Posterior vena cava (tissue), 2 donors: ENCODE data around the gene KCNIP4. TPM values are rescaled to one million over a fixed set of nuclear protein-coding genes. Genes with fewer than 3 reads are reported as not detected.

Experiments
- DNase-seq: peaks from one replicate; pipeline ENCODE4 v3.0.0-alpha.2; 2020; ENCODE audit warnings: low spot score
- intact Hi-C, 2 donors: fragments of 100-400 bp; cut with DNase I; formaldehyde crosslinking; loops; one replicate each; pipeline versions ENCODE4 v1.14.1 to v1.14.2; 2022 to 2023
- microRNA-seq, 2 donors: library from miRNA; unstranded; fragments of <30 nt; microRNA quantifications; one replicate each; pipeline ENCODE4 v1.2.0, GENCODE V29; 2020 to 2021; ENCODE audit warnings: borderline microRNAs expressed in 2 of 2
- total RNA-seq, 2 donors: library from RNA; stranded (reverse); fragmentation: NEBNext Ultra II Directional; extraction: Animal tissue kit (Norgen Biotek cat#: 25700); gene quantifications; one replicate each; pipeline ENCODE4 v1.2.1, GENCODE V29; 2021
- donor health status: DM: yes; HTN: yes; CAD: no.
- donor health status: DM: yes; HTN: yes; CAD: no.

KCNIP4 gene
- total RNA-seq, 2 donors from 2014 or later, result 0.60 TPM; not detected in 1

- DNase-seq, result no peak
- intact Hi-C loops, result no loop called here
These were observed 1249.8 kb downstream of the KCNIP4 start for GRCh38 chr4:20698820-20699219.

- DNase-seq, result no peak
- intact Hi-C loops, result no loop called here
These were observed 1250.2 kb downstream of the KCNIP4 start for GRCh38 chr4:20698382-20698781.

- no peak for DNase-seq
- intact Hi-C loops, result no loop called here
These were observed 1251.8 kb downstream of the KCNIP4 start for GRCh38 chr4:20696815-20697214.

- no peak for DNase-seq
- intact Hi-C loops, result no loop called here
These were observed 1260.7 kb downstream of the KCNIP4 start for GRCh38 chr4:20687864-20688263.

GRCh38 chr4:20684852-20685763, 1263.5 kb downstream of the KCNIP4 start:
- intact Hi-C loops, result no loop called here
- no peak for DNase-seq

- DNase-seq, result no peak
- intact Hi-C loops, result no loop called here
These were observed 1264.8 kb downstream of the KCNIP4 start for GRCh38 chr4:20683766-20684165.

- intact Hi-C loops, result no loop called here
- DNase-seq, result no peak
These were observed 1265.7 kb downstream of the KCNIP4 start for GRCh38 chr4:20682853-20683252.

GRCh38 chr4:20681271-20681670, 1267.3 kb downstream of the KCNIP4 start:
- intact Hi-C loops, result no loop called here
- no peak for DNase-seq

GRCh38 chr4:20680736-20681135, 1267.8 kb downstream of the KCNIP4 start:
- no peak for DNase-seq
- intact Hi-C loops, result no loop called here

- intact Hi-C loops, result loop anchor here in 1 of 2 donors (5.0 kb wide), 1 partner anchor 258 kb away; no protein-coding TSS in a partner anchor
These were observed 1268.6 kb downstream of the KCNIP4 start for GRCh38 chr4:20679951-20680350.

More at GRCh38 chr4:20679951-20680350, 1268.6 kb downstream of the KCNIP4 start:
- DNase-seq, result no peak

Small RNAs within 50 kb of the gene (microRNA-seq; reads per million reads assigned to microRNA genes)
- 0 to 0.26 reads per million in 2 donors for gene MIR7978
